ENCODE results near the gene CERS3.

DNA sequence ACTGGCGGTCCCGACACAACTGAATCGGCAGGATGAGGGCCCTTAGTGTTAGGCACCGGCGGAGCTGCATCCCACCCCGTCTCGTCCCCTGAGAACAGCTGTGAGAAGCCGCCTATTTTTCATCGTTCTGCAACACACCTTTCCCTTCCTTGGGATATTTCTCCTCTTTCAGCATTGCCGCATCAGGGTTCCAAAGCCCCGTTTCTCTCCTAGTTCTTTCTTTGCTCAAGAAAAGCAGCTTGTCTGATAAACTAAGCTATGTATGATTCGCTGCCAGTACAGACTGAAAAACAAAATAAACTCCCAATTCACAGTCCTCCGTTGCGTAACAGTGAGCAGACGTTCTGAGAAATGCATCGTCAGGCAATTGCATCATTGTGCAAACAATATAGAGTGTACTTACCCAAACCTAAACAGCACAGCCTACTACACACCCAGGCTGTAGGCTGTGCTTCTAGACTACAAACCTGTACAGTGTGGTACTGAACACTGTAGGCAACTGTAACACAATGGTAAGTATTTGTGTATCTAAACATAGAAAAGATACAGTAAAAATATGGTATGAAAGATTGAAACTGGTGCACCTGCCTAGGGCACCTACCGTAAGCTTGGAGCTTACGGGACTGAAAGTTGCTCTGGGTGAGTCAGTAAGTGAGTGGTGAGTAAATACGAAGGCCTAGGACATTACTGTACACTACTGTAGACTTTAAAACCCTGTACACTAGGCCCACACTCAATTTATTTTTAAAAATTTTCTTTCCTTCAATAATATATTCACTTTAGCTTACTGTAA, 178.1 kb downstream of the CERS3 start:
- TF ChIP-seq, protein P1, sequence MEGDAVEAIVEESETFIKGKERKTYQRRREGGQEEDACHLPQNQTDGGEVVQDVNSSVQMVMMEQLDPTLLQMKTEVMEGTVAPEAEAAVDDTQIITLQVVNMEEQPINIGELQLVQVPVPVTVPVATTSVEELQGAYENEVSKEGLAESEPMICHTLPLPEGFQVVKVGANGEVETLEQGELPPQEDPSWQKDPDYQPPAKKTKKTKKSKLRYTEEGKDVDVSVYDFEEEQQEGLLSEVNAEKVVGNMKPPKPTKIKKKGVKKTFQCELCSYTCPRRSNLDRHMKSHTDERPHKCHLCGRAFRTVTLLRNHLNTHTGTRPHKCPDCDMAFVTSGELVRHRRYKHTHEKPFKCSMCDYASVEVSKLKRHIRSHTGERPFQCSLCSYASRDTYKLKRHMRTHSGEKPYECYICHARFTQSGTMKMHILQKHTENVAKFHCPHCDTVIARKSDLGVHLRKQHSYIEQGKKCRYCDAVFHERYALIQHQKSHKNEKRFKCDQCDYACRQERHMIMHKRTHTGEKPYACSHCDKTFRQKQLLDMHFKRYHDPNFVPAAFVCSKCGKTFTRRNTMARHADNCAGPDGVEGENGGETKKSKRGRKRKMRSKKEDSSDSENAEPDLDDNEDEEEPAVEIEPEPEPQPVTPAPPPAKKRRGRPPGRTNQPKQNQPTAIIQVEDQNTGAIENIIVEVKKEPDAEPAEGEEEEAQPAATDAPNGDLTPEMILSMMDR (IDR thresholded peaks at IDR 0.05; ENCODE audit: low read depth, low read length, missing input control): no peak
- TF ChIP-seq, protein P2, sequence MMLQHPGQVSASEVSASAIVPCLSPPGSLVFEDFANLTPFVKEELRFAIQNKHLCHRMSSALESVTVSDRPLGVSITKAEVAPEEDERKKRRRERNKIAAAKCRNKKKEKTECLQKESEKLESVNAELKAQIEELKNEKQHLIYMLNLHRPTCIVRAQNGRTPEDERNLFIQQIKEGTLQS (IDR thresholded peaks at IDR 0.05): peak; percentile 93
- TF ChIP-seq MAX (IDR thresholded peaks at IDR 0.05): peak; percentile 34
- no peak for TF ChIP-seq EGR1 (IDR thresholded peaks at IDR 0.05; ENCODE audit: low read depth in 2 of 2)
- TF ChIP-seq YY1 (IDR thresholded peaks at IDR 0.05): no peak
- TF ChIP-seq, protein P3, sequence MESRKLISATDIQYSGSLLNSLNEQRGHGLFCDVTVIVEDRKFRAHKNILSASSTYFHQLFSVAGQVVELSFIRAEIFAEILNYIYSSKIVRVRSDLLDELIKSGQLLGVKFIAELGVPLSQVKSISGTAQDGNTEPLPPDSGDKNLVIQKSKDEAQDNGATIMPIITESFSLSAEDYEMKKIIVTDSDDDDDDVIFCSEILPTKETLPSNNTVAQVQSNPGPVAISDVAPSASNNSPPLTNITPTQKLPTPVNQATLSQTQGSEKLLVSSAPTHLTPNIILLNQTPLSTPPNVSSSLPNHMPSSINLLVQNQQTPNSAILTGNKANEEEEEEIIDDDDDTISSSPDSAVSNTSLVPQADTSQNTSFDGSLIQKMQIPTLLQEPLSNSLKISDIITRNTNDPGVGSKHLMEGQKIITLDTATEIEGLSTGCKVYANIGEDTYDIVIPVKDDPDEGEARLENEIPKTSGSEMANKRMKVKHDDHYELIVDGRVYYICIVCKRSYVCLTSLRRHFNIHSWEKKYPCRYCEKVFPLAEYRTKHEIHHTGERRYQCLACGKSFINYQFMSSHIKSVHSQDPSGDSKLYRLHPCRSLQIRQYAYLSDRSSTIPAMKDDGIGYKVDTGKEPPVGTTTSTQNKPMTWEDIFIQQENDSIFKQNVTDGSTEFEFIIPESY (IDR thresholded peaks at IDR 0.05): peak; percentile 75
- no peak for TF ChIP-seq GABPA (IDR thresholded peaks at IDR 0.05 in 1 of 2, conservative IDR thresholded peaks at IDR 0.05 in 1 of 2)
- TF ChIP-seq REST (IDR thresholded peaks at IDR 0.05): peak; percentile 67
- TF ChIP-seq HNF4A (conservative IDR thresholded peaks at IDR 0.05): peak; percentile 46 to 61
- peak; percentile 71 for TF ChIP-seq FOXA1 (IDR thresholded peaks at IDR 0.05)
- no peak for TF ChIP-seq RAD21 (IDR thresholded peaks at IDR 0.05)

All from liver (tissue), 3 donors.